Fibroblast of villous mesenchyme (primary cell): ENCODE data around the gene PMEL. TPM values are rescaled to one million over a fixed set of nuclear protein-coding genes. Genes with fewer than 3 reads are reported as not detected.

Source experiments
- DNase-seq: peaks from one replicate; pipeline ENCODE4 v3.0.0-alpha.2; 2010; ENCODE audit warnings: low read depth
- H3K4me3 ChIP-seq: 2 replicates; pipeline ENCODE4 v1.5.1; 2011; ENCODE audit warnings: low read depth, mild to moderate bottlenecking, low read length
- total RNA-seq: library from RNA; depleted of rRNA; stranded (reverse); fragments of >200 nt; gene quantifications from 2 replicates; pipeline ENCODE4 v1.2.3, GENCODE V29; 2012
- TF ChIP-seq, protein P1 (sequence below): IDR thresholded peaks from 2 replicates; pipeline ENCODE4 v1.5.1; 2012; ENCODE audit warnings: low read depth, mild to moderate bottlenecking, low read length; ENCODE audit not compliant: insufficient read depth

The PMEL gene
- total RNA-seq, 1 donor, result 1.3 TPM

DNA sequence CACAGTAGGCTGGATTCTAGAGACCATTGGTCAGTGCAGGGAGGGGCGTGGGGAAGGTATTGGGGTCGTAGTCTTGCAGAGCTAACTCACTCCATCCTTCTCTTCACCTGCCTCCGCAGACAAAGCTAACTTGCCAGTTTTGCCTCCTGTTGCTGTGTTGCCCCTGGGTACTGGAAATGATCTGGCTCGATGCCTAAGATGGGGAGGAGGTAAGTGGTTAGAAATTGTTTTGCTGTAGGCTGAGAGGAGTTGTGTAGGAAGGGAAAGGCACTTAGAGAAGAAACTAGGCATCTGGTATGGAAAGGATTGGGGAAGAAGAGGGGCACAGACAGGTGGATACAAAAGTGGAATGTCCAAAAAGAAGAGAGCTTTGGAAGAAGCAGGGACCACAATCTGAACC is 23.8 kb downstream of the PMEL start:
- TF ChIP-seq, protein P1, sequence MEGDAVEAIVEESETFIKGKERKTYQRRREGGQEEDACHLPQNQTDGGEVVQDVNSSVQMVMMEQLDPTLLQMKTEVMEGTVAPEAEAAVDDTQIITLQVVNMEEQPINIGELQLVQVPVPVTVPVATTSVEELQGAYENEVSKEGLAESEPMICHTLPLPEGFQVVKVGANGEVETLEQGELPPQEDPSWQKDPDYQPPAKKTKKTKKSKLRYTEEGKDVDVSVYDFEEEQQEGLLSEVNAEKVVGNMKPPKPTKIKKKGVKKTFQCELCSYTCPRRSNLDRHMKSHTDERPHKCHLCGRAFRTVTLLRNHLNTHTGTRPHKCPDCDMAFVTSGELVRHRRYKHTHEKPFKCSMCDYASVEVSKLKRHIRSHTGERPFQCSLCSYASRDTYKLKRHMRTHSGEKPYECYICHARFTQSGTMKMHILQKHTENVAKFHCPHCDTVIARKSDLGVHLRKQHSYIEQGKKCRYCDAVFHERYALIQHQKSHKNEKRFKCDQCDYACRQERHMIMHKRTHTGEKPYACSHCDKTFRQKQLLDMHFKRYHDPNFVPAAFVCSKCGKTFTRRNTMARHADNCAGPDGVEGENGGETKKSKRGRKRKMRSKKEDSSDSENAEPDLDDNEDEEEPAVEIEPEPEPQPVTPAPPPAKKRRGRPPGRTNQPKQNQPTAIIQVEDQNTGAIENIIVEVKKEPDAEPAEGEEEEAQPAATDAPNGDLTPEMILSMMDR, result no peak

DNA sequence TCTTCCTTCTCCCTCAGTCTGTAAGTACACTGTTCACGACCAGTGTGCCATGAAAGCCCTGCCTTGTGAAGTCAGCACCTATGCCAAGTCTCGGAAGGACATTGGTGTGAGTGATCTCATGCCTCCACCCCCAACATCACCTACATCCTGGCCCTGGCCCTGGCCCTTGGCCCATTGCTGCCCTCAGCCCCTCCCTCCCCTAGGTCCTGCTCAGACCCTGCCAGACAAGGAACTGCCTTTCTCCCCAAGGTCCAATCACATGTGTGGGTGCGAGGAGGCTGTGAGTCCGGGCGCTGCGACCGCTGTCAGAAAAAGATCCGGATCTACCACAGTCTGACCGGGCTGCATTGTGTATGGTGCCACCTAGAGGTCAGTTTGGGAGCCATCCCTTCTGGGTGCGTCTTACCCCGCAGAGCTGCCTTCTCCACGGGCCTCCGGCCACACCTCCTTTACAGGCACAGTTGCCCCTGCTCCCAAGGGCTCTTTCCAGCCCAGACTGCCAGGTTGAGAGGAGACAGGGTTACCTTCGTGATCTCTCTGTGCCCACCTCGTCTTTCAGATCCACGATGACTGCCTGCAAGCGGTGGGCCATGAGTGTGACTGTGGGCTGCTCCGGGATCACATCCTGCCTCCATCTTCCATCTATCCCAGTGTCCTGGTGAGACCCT is 25.6 kb downstream of the PMEL start:
- DNase-seq, result peak; percentile 84
- H3K4me3 ChIP-seq, result no peak overlapping the region

More for the DNA sequence above, 23.8 kb downstream of the PMEL start:
- no peak overlapping the region for H3K4me3 ChIP-seq
- DNase-seq, result no peak

DNA sequence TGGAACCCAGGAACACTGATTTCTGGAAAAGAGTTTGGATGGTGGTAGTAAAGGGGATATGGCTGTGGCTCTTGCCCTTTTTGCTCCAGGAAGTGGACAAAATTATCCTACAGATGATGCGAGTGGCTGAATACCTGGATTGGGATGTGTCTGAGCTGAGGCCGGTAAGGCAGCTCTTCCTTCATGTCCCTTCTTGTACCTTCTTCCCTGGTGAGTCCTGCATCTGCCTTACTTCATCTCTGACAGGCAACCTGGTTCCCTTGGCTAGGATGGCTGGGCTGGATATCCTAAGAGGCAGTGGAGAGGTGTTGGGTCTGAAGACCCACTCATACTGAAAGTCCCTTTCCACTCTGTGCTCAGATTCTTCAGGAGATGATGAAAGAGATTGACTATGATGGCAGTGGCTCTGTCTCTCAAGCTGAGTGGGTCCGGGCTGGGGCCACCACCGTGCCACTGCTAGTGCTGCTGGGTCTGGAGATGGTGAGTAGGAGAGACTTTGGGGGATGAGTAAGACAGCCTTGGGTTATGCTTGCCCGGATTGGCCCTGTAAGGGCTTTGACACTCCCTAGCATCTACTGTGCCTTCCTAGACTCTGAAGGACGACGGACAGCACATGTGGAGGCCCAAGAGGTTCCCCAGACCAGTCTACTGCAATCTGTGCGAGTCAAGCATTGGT is 26.9 kb downstream of the PMEL start:
- DNase-seq, result no peak
- H3K4me3 ChIP-seq, result no peak overlapping the region
- TF ChIP-seq, protein P1, result no peak

More for the DNA sequence above, 25.6 kb downstream of the PMEL start:
- TF ChIP-seq, protein P1, result peak; percentile 94

DNA sequence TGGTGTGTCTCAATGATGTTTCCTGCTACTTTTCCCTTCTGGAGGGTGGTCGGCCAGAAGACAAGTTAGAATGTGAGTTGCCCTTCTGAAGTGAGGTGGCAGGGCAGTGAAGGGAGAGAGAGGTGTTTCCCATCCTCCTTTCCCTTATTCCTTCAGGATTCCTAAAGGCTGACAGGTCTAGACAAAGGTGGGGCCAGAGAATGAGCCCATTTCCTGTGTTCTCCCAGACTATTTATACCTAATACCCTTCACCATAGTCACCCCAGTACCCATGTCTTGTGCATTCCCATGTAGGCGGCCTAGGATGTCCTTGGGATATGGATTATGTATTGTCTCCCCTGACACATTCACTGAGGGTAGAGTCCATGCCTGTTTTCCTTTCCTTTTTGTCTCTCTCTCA is 27.9 kb downstream of the PMEL start:
- no peak for DNase-seq
- TF ChIP-seq, protein P1, result no peak
- no peak overlapping the region for H3K4me3 ChIP-seq

DNA sequence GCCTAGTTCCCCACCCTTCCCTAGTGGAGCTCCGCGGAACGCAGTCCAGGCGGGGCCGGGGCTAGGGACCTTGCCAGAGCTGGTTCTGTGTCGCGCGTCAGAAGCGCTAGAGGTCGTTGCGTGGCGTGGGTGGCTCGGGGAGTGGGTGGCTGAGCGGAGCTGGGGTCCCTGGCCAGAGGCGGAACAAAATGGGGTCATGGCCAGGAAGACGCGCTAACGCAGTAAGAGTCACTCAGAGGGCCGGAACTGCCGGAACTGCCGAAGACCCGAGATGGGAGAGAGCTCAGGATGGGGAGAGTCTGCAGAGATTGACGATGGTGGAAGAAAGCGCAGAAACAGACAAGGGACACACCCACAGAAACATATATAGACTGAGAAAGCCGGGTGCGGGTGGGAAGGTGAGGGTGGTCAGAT is 30.1 kb downstream of the PMEL start:
- no peak for DNase-seq
- TF ChIP-seq, protein P1, result no peak
- H3K4me3 ChIP-seq, result peak overlapping the region; percentile 32

DNA sequence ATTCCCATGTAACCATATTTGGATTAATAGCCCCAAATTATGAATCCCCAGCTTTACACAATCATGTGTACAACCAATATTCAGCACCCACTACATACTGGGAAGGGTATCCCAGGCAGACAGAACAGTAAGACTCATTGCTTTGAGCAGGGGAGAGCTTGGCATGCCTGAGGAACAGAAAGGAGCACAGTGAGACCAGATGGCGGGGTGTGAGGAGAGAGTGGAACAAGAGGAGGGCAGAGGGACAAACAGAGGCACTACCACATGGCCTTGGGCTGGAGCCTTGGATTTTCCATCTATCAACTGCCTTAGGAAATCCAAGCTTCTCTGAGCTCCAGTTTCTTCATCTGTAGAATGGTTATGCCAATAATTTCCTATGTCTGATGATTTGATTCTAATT is 31.1 kb downstream of the PMEL start:
- TF ChIP-seq, protein P1, result no peak
- DNase-seq, result no peak

More for the DNA sequence above, 31.1 kb downstream of the PMEL start:
- H3K4me3 ChIP-seq, result no peak overlapping the region
